Measurements from ENCODE around the gene NTNG1. TPM values are rescaled to one million over a fixed set of nuclear protein-coding genes. Genes with fewer than 3 reads are reported as not detected.
A peak's percentile ranks its signal among the peaks of the same experiment; 100 is the strongest.

The NTNG1 gene
- total and polyA plus RNA-seq, 2 of the 13 experiments (the other 11 are each of a cell fraction or from before 2014, with no cell fraction given), result not detected

- H3K79me2 ChIP-seq (ENCODE audit: insufficient read depth, low read length), result no peaks in the 10 kb centered on the region
- no peak overlapping the region for H3K27ac ChIP-seq (ENCODE audit: extremely low read length, insufficient read depth, low read length)
- H3K4me1 ChIP-seq (ENCODE audit: insufficient read depth, low read length), result no peaks in the 10 kb centered on the region
- H3K4me2 ChIP-seq (ENCODE audit: low read depth, low read length), result no peak overlapping the region
- TF ChIP-seq ZMYM2 (CRISPR knock-in tag; IDR thresholded peaks at IDR 0.05), result no peak
- TF ChIP-seq ZNF569 (CRISPR knock-in tag; IDR thresholded peaks at IDR 0.05; ENCODE audit: borderline replicate concordance), result no peak
- TF ChIP-seq ZNF230 (CRISPR knock-in tag; IDR thresholded peaks at IDR 0.05), result no peak
- TF ChIP-seq U2AF1 (optimal IDR thresholded peaks at IDR 0.05; ENCODE audit: low read depth, low read length), result no peak
- TF ChIP-seq POLR2A (IDR thresholded peaks at IDR 0.05; ENCODE audit: insufficient read depth in 1 of 2, low read depth in 2 of 2, low read length in 2 of 2), result no peak
- TF ChIP-seq KLF15 (CRISPR knock-in tag; IDR thresholded peaks at IDR 0.05; ENCODE audit: borderline replicate concordance), result no peak
- no peak for TF ChIP-seq SETDB1 (CRISPR knock-in tag; IDR thresholded peaks at IDR 0.05; ENCODE audit: borderline replicate concordance)
- no peak for TF ChIP-seq ZNF570 (CRISPR knock-in tag; IDR thresholded peaks at IDR 0.05; ENCODE audit: borderline replicate concordance)
- TF ChIP-seq ZNF292 (CRISPR knock-in tag; IDR thresholded peaks at IDR 0.05; ENCODE audit: borderline replicate concordance, low read depth), result no peak
- no peak for TF ChIP-seq TGIF2 (CRISPR knock-in tag; IDR thresholded peaks at IDR 0.05)
- in situ Hi-C loops (cut with HindIII; ENCODE audit: extremely low pct_ligation_motif_present, low pct_unique_long_range_greater_than_20kb) (no loop called here), intact Hi-C loops (cut with micrococcal nuclease; ENCODE audit: unreplicated experiment) (no loop called here)
- no peak overlapping the region for H2AFZ ChIP-seq (ENCODE audit: low read length)
- H3K9ac ChIP-seq (ENCODE audit: insufficient read depth, low read depth, low read length), result no peak overlapping the region
- ChIA-PET POLR2A (no interaction called here), CTCF (ENCODE audit: low intra/inter-chr PET ratio, low total read pairs) (no interaction called here)
- no peaks in the 10 kb centered on the region for H3K27me3 ChIP-seq (ENCODE audit: control insufficient read depth in 1 of 2, insufficient read depth in 2 of 2, low read length in 2 of 2)
- FAIRE-seq (no peak), DNase-seq (ENCODE audit: low spot score) (no peak), ATAC-seq (no peak)
- H3K4me3 ChIP-seq (replicated peaks in 1 of 3; ENCODE audit: insufficient read depth in 1 of 3, low read depth in 2 of 3, low read length in 3 of 3), result no peak overlapping the region
- H3K36me3 ChIP-seq (replicated peaks in 1 of 2; ENCODE audit: control insufficient read depth in 1 of 2, insufficient read depth in 2 of 2, low read length in 2 of 2), result no peaks in the 10 kb centered on the region
- H3K9me3 ChIP-seq (ENCODE audit: low read length), result no peaks in the 10 kb centered on the region
- BruUV-seq (replicated peaks), result no TSS peak
- 19% methylated on average over 2 of the region's 2 CpGs for WGBS (ENCODE audit: low lambda C conversion rate)
- H4K20me1 ChIP-seq (ENCODE audit: insufficient read depth, low read length), result no peaks in the 10 kb centered on the region
Observed at GRCh38 chr1:107405236-107405635, 264.4 kb downstream of the NTNG1 start.

- Histone ChIP-seq H3K79me2 (ENCODE audit: insufficient read depth, low read length) (no peaks in the 10 kb centered on the region), H3K4me2 (ENCODE audit: low read depth, low read length) (no peak overlapping the region), H3K9ac (ENCODE audit: insufficient read depth, low read depth, low read length) (no peak overlapping the region), H3K36me3 (replicated peaks in 1 of 2; ENCODE audit: control insufficient read depth in 1 of 2, insufficient read depth in 2 of 2, low read length in 2 of 2) (no peaks in the 10 kb centered on the region), H2AFZ (ENCODE audit: low read length) (no peak overlapping the region), H3K4me3 (replicated peaks in 1 of 3; ENCODE audit: insufficient read depth in 1 of 3, low read depth in 2 of 3, low read length in 3 of 3) (no peak overlapping the region), H3K27ac (ENCODE audit: extremely low read length, insufficient read depth, low read length) (no peak overlapping the region), H3K27me3 (ENCODE audit: control insufficient read depth in 1 of 2, insufficient read depth in 2 of 2, low read length in 2 of 2) (no peaks in the 10 kb centered on the region), H3K4me1 (ENCODE audit: insufficient read depth, low read length) (no peaks in the 10 kb centered on the region), H3K9me3 (ENCODE audit: low read length) (no peaks in the 10 kb centered on the region), H4K20me1 (ENCODE audit: insufficient read depth, low read length) (no peaks in the 10 kb centered on the region)
- POLR2A ChIA-PET, result no interaction called here
- DNase-seq (ENCODE audit: low spot score) (no peak), ATAC-seq (no peak), FAIRE-seq (no peak)
- in situ Hi-C loops (cut with HindIII; ENCODE audit: extremely low pct_ligation_motif_present, low pct_unique_long_range_greater_than_20kb), result no loop called here
- BruUV-seq (replicated peaks), result no TSS peak
- peak; percentile 92 for TF ChIP-seq MNT (IDR thresholded peaks at IDR 0.05)
- no peak for TF ChIP-seq ZNF468 (CRISPR knock-in tag; IDR thresholded peaks at IDR 0.05)
- no peak for TF ChIP-seq THAP9 (CRISPR knock-in tag; IDR thresholded peaks at IDR 0.05; ENCODE audit: borderline replicate concordance)
- 1% methylated on average over 4 of the region's 4 CpGs for WGBS (ENCODE audit: low lambda C conversion rate)
- CTCF ChIA-PET (ENCODE audit: low intra/inter-chr PET ratio, low total read pairs), result no interaction called here
- intact Hi-C loops (cut with micrococcal nuclease; ENCODE audit: unreplicated experiment), result no loop called here
Observed at GRCh38 chr1:107407011-107407410, 266.2 kb downstream of the NTNG1 start.
